Calu3 (cell line): Measurements from ENCODE around the gene GMDS. TPM values are rescaled to one million over a fixed set of nuclear protein-coding genes. Genes with fewer than 3 reads are reported as not detected.

ENCODE experiments used
- BruUV-seq: library from RNA; stranded (reverse); fragments of 400-500 nt; replicated peaks from 2 replicates; lab custom pipeline; 2021; lab: Mats Ljungman, UMichigan
- CTCF ChIA-PET: fragments of 300-600 bp; sonication (Branson Sonifier 250); formaldehyde crosslinking; loops from one replicate; lab custom pipeline; 2022; ENCODE audit warnings: antibody characterized with exemption; lab: Charles Lee
- DNase-seq: peaks from one replicate; pipeline ENCODE4 v3.0.0; 2022
- H3K27ac Mint-ChIP-seq: one replicate; pipeline ENCODE4 v1.8.0; 2022; ENCODE audit warnings: mixed read lengths; ENCODE audit not compliant: unreplicated experiment
- H3K27me3 Mint-ChIP-seq: one replicate; pipeline ENCODE4 v1.8.0; 2022; ENCODE audit warnings: mixed read lengths; ENCODE audit not compliant: unreplicated experiment
- H3K36me3 Mint-ChIP-seq: one replicate; pipeline ENCODE4 v1.8.0; 2022; ENCODE audit warnings: mild to moderate bottlenecking, moderate library complexity, mixed read lengths; ENCODE audit not compliant: insufficient read depth, unreplicated experiment
- H3K4me1 Mint-ChIP-seq: one replicate; pipeline ENCODE4 v1.8.0; 2022; ENCODE audit warnings: mild to moderate bottlenecking, low read depth, mixed read lengths; ENCODE audit not compliant: unreplicated experiment
- H3K4me3 Mint-ChIP-seq: one replicate; pipeline ENCODE4 v1.8.0; 2022; ENCODE audit warnings: mild to moderate bottlenecking, low read depth, moderate library complexity, mixed read lengths; ENCODE audit not compliant: unreplicated experiment
- H3K9me3 Mint-ChIP-seq: one replicate; pipeline ENCODE4 v1.8.0; 2022; ENCODE audit warnings: low read depth, mixed read lengths; ENCODE audit not compliant: unreplicated experiment
- intact Hi-C: fragments of 100-400 bp; cut with micrococcal nuclease; formaldehyde crosslinking; loops from one replicate; pipeline ENCODE4 v1.10.0; 2022; ENCODE audit not compliant: unreplicated experiment
- total RNA-seq: library from RNA; stranded (reverse); gene quantifications from 2 replicates; pipeline ENCODE4 v1.2.3, GENCODE V29; 2022
- TF ChIP-seq, protein P1 (sequence below): fragments of 200-600 bp; IDR thresholded peaks from one replicate; pipeline ENCODE4 v1.8.0; 2022; ENCODE audit warnings: antibody characterized with exemption; ENCODE audit not compliant: unreplicated experiment

Gene GMDS
- total RNA-seq, 1 experiment from 2014 or later, result 58.2 TPM

DNA sequence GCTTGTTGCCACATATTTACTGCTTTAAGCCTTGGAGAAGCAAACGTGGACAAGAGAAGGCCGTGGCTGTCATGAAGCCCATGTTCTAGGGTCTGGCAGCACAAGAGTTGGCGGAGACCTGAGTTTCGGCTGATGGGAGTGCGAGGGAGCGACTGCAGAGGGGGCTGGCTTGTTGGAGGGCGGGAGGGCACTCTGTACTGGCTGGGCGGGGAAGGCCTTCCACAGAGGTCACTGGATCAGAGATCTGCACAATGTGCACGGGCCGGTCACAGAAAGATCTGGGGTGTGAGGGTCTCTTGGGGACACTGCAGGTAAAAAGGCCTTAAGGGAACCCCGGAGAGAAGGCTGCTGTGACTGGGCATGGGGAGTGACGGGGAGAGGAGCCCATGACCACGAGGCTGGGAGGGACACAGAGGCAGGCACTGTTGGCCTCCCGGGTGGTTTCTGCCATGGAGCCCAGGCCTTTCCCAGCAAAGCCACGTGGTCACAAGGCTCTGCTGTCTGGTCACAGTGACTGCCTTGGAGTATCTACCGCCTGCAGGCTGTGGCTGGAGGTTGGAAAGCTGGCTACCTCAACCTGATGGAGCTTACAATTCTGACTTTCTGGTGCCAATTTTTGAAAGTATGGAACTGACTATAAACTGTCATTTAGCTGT lies 611.9 kb downstream of the GMDS start:
- no peak for DNase-seq
- peaks cover 7% of the 10 kb centered on the region for H3K4me1 Mint-ChIP-seq
- peaks cover 12% of the 10 kb centered on the region for H3K36me3 Mint-ChIP-seq
- H3K9me3 Mint-ChIP-seq, result no peaks in the 10 kb centered on the region
- TF ChIP-seq, protein P1, sequence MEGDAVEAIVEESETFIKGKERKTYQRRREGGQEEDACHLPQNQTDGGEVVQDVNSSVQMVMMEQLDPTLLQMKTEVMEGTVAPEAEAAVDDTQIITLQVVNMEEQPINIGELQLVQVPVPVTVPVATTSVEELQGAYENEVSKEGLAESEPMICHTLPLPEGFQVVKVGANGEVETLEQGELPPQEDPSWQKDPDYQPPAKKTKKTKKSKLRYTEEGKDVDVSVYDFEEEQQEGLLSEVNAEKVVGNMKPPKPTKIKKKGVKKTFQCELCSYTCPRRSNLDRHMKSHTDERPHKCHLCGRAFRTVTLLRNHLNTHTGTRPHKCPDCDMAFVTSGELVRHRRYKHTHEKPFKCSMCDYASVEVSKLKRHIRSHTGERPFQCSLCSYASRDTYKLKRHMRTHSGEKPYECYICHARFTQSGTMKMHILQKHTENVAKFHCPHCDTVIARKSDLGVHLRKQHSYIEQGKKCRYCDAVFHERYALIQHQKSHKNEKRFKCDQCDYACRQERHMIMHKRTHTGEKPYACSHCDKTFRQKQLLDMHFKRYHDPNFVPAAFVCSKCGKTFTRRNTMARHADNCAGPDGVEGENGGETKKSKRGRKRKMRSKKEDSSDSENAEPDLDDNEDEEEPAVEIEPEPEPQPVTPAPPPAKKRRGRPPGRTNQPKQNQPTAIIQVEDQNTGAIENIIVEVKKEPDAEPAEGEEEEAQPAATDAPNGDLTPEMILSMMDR, result no peak
- BruUV-seq, result no TSS peak
- H3K27me3 Mint-ChIP-seq, result no peaks in the 10 kb centered on the region
- no peak overlapping the region for H3K4me3 Mint-ChIP-seq
- intact Hi-C loops, result no loop called here
- CTCF ChIA-PET, result interaction anchor here (1.1 kb wide), 1 partner anchor 53 kb away, joined by 3 read pairs; no protein-coding TSS in a partner anchor
- no peak overlapping the region for H3K27ac Mint-ChIP-seq

DNA sequence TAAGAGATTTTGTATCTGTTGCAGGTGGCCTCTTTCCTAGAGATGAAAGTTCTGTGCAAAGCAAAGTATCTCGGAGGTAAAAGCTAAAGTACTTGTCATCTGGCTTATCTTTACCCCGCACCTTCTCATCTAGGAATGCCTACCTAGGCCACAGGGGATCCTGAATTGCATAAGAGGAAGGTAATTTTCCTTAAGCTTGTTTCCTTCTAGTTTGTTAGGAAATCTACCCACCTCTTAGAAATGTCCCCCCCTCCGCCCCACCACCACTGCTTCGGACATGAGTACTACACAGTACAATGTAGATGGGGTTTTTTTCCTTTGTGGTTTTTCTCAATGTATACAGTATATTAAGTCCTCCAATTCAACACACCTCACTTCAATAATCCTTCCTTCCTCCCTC lies 614.2 kb downstream of the GMDS start:
- TF ChIP-seq, protein P1, result no peak
- Mint-ChIP-seq H3K36me3 (peaks cover 12% of the 10 kb centered on the region), H3K4me3 (no peak overlapping the region), H3K9me3 (no peaks in the 10 kb centered on the region), H3K27me3 (no peaks in the 10 kb centered on the region), H3K4me1 (peaks cover 7% of the 10 kb centered on the region), H3K27ac (no peak overlapping the region)
- no peak for DNase-seq
- no TSS peak for BruUV-seq
- CTCF ChIA-PET, result no interaction called here
- intact Hi-C loops, result no loop called here

DNA sequence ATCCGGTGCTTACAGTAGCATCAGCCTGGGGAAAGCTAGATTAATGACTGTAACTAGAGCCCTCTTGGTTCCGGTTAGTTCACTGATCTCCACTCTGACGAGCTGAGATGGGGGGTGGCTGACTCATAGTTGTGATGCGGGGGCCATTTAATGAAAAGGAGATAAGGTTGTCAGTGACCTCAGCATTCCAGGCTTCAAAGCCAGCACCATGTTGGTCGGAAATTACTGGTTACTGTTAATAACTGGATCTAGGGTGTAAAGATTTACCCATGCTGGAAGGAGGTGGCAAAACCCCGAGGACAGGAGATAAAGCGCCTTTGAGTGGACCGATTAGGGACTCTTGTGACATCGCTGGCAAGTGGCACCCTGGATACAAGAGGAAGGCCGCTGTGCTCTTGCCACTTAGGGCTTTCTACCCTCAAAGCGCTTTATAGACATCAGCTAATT lies 614.6 kb downstream of the GMDS start:
- H3K27me3 Mint-ChIP-seq, result no peaks in the 10 kb centered on the region
- CTCF ChIA-PET, result interaction anchor here (0.9 to 1.0 kb wide), 2 partner anchors 11 to 60 kb away, joined by 3 to 6 read pairs; no protein-coding TSS in a partner anchor
- peaks cover 7% of the 10 kb centered on the region for H3K4me1 Mint-ChIP-seq
- no TSS peak for BruUV-seq
- DNase-seq, result peak; percentile 57
- TF ChIP-seq, protein P1, result no peak
- H3K9me3 Mint-ChIP-seq, result no peaks in the 10 kb centered on the region
- H3K4me3 Mint-ChIP-seq, result no peak overlapping the region
- peaks cover 12% of the 10 kb centered on the region for H3K36me3 Mint-ChIP-seq
- intact Hi-C loops, result no loop called here
- peak overlapping the region; percentile 67 for H3K27ac Mint-ChIP-seq

DNA sequence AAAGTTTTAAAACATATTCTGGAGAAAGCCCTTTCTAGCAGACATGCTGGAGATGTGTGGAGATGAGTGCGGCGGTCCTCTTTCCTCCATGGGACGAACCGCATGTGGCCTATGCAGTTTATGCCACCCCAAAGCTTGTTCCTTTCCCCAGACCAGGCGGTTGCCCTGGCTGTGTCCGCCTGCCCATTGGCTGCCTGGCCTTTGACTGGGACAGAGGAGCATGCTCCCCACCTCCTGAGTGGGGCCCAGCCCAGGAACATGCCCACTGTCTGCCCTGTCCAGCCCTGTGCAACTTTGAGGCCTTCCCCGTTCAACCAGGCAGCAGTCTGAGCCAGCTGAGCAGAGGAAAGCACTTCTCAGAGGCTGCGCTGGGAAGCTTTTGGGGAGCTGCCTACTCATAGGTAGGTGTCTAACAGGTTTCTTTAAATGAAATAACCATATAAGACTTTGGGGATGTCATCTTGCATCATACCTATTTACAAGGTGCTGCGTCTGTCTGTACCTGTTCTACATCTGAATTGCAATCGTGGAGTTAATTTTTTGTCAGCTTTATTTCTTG lies 615.1 kb downstream of the GMDS start:
- TF ChIP-seq, protein P1, result no peak
- Mint-ChIP-seq H3K4me1 (peaks cover 7% of the 10 kb centered on the region), H3K27ac (peak overlapping the region; percentile 67), H3K4me3 (no peak overlapping the region), H3K27me3 (no peaks in the 10 kb centered on the region), H3K36me3 (peaks cover 12% of the 10 kb centered on the region), H3K9me3 (no peaks in the 10 kb centered on the region)
- BruUV-seq, result no TSS peak
- CTCF ChIA-PET, result interaction anchor here (0.9 to 1.0 kb wide), 2 partner anchors 11 to 60 kb away, joined by 3 to 6 read pairs; no protein-coding TSS in a partner anchor
- intact Hi-C loops, result no loop called here
- DNase-seq, result no peak
